HepG2 (cell line): ENCODE results near the gene PRR11. TPM values are rescaled to one million over a fixed set of nuclear protein-coding genes. Genes with fewer than 3 reads are reported as not detected.

Source experiments
- CREM ChIP-seq, 2 experiments: sonication (generic) in 1 of 2; formaldehyde crosslinking in 1 of 2; IDR thresholded peaks; 2 replicates each; pipeline versions ENCODE4 v1.4.0 to v1.6.1; 2016 to 2020; ENCODE audit warnings: antibody characterized with exemption in 1 of 2, mild to moderate bottlenecking in 1 of 2, missing genetic modification reagents in 1 of 2
- EEA1 ChIP-seq: sonication (generic); formaldehyde crosslinking; IDR thresholded peaks from 2 replicates; pipeline ENCODE4 v1.5.1; 2020; ENCODE audit warnings: mild to moderate bottlenecking, missing genetic modification reagents, borderline replicate concordance
- FOXO4 ChIP-seq: sonication (generic); formaldehyde crosslinking; conservative IDR thresholded peaks from 2 replicates; pipeline ENCODE4 v1.8.1; 2023; ENCODE audit warnings: missing genetic modification reagents
- GLI4 ChIP-seq: sonication (generic); formaldehyde crosslinking; IDR thresholded peaks from 2 replicates; pipeline ENCODE4 v1.5.1; 2020; ENCODE audit warnings: missing genetic modification reagents, mild to moderate bottlenecking, moderate library complexity, borderline replicate concordance
- HDAC1 ChIP-seq: sonication (generic); formaldehyde crosslinking; IDR thresholded peaks from 2 replicates; pipeline ENCODE4 v1.5.1; 2020; ENCODE audit warnings: mild to moderate bottlenecking, missing genetic modification reagents
- IKZF4 ChIP-seq: sonication (generic); formaldehyde crosslinking; IDR thresholded peaks from 2 replicates; pipeline ENCODE4 v1.5.1; 2020; ENCODE audit warnings: borderline replicate concordance, mild to moderate bottlenecking, low read depth, missing genetic modification reagents; ENCODE audit errors: not compliant biosample characterization
- IRX3 ChIP-seq: sonication (generic); formaldehyde crosslinking; IDR thresholded peaks from 2 replicates; pipeline ENCODE4 v1.8.1; 2023; ENCODE audit warnings: mild to moderate bottlenecking, low read depth, missing genetic modification reagents, borderline replicate concordance
- NCOA1 ChIP-seq: sonication (generic); formaldehyde crosslinking; IDR thresholded peaks from 2 replicates; pipeline ENCODE4 v1.9.0; 2021; ENCODE audit warnings: missing genetic modification reagents
- NFE2L2 ChIP-seq: fragments of 150-350 bp; IDR thresholded peaks from 2 replicates; pipeline ENCODE4 v1.6.1; 2014; ENCODE audit warnings: low read length
- PAWR ChIP-seq: sonication (generic); formaldehyde crosslinking; IDR thresholded peaks from 2 replicates; pipeline ENCODE4 v1.4.0; 2020; ENCODE audit warnings: missing genetic modification reagents, mild to moderate bottlenecking, borderline replicate concordance
- PHF8 ChIP-seq: sonication (generic); formaldehyde crosslinking; IDR thresholded peaks from 2 replicates; pipeline ENCODE4 v1.5.0; 2020; ENCODE audit warnings: missing genetic modification reagents
- REPIN1 ChIP-seq: sonication (generic); formaldehyde crosslinking; IDR thresholded peaks from 2 replicates; pipeline ENCODE4 v1.8.0; 2022; ENCODE audit warnings: missing genetic modification reagents, low read depth, mild to moderate bottlenecking, borderline replicate concordance
- REXO4 ChIP-seq: sonication (generic); formaldehyde crosslinking; IDR thresholded peaks from 2 replicates; pipeline ENCODE4 v1.8.0; 2022; ENCODE audit warnings: missing genetic modification reagents, mild to moderate bottlenecking, borderline replicate concordance
- THAP8 ChIP-seq: sonication (generic); formaldehyde crosslinking; IDR thresholded peaks from 2 replicates; pipeline ENCODE4 v1.5.1; 2020; ENCODE audit warnings: missing genetic modification reagents, mild to moderate bottlenecking, borderline replicate concordance
- TSC22D2 ChIP-seq: sonication (generic); formaldehyde crosslinking; IDR thresholded peaks from 2 replicates; pipeline ENCODE4 v1.5.1; 2020; ENCODE audit warnings: missing genetic modification reagents, mild to moderate bottlenecking, borderline replicate concordance
- ZFP91 ChIP-seq: sonication (generic); formaldehyde crosslinking; IDR thresholded peaks from 2 replicates; pipeline ENCODE4 v1.9.0; 2022; ENCODE audit warnings: missing genetic modification reagents, mild to moderate bottlenecking, borderline replicate concordance
- ZMAT3 ChIP-seq: sonication (generic); formaldehyde crosslinking; conservative IDR thresholded peaks from 2 replicates; pipeline ENCODE4 v1.7.0; 2021; ENCODE audit warnings: missing genetic modification reagents
- ZNF513 ChIP-seq: sonication (generic); formaldehyde crosslinking; conservative IDR thresholded peaks from 2 replicates; pipeline ENCODE4 v1.5.0; 2020; ENCODE audit warnings: missing genetic modification reagents
- ZNF747 ChIP-seq: sonication (generic); formaldehyde crosslinking; IDR thresholded peaks from 2 replicates; pipeline ENCODE4 v1.8.1; 2023; ENCODE audit warnings: missing genetic modification reagents, mild to moderate bottlenecking, borderline replicate concordance
- ZNF749 ChIP-seq: sonication (generic); formaldehyde crosslinking; IDR thresholded peaks from 2 replicates; pipeline ENCODE4 v1.8.0; 2022; ENCODE audit warnings: mild to moderate bottlenecking, missing genetic modification reagents, moderate library complexity, borderline replicate concordance
- polyA plus RNA-seq, 8 experiments: library from polyadenylated mRNA; depleted of rRNA in 3 of 8; stranded (reverse) in 7 of 8; unstranded in 1 of 8; fragments of >200 nt; fragmentation: Illumina TruSeq in 4 of 8; extraction: Trizol in 4 of 8; gene quantifications; 2 replicates each; pipeline versions ENCODE4 v1.2.1 to v1.2.3, GENCODE V29; 2011 to 2016; ENCODE audit warnings: low read depth in 4 of 8, missing spikeins in 1 of 8, mixed read lengths in 1 of 8; ENCODE audit not compliant: insufficient read depth in 1 of 8
- total RNA-seq, 5 experiments: library from RNA; depleted of rRNA; stranded (reverse); fragments of >200 nt; fragmentation: Illumina TruSeq; extraction: Trizol; gene quantifications; 2 replicates each; pipeline ENCODE4 v1.2.3, GENCODE V29; 2016; ENCODE audit warnings: low read depth in 1 of 5
- TF ChIP-seq, protein P1 (sequence below): sonication (generic); formaldehyde crosslinking; conservative IDR thresholded peaks from 2 replicates; pipeline ENCODE4 v1.4.0; 2020; ENCODE audit warnings: missing genetic modification reagents

Gene PRR11
- total and polyA plus RNA-seq, 2 of the 13 experiments (the other 11 are each of a cell fraction or from before 2014, with no cell fraction given), result 35.7 to 39.2 TPM

DNA sequence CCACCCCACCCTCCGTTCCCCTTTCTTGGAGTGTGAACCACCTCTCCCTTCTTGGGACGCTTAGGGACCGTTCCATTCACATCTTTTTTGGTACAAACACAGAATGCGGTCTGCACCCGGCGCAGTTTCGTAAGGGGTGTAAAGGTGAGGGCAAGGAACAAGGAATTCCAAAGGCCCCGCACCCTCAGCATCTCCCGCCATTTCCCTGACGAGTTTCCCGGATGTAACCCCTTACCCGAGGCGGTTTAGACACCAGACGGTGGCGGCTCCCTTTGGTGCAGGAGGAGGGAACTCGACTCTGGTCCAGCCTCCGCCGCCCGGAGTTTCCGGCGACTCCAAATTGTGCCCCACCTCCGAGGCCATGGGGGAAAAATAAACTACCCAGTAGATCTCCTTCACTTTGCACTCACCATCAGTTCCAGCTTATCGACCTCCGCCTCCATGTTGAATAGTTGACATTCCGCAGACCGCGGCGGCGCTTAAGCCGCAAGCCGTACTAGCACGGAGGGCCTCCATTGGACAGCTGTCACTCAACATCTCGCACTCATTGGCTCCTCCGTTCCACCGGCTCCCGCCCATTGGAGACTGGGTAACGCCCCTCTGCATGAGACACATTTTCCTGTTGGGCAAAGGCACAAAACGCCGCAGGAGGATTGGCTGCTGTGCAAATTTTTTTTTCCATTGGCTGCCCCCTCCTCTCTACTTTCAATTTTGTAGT, 666 bp upstream of the PRR11 start, which contains the start of gene SKA2 (continued):
- TF ChIP-seq ZNF513, result no peak
- peak; percentile 14; the same call in 1 of the 2 replicates for TF ChIP-seq REPIN1 (CRISPR knock-in tag)
- TF ChIP-seq, protein P1, sequence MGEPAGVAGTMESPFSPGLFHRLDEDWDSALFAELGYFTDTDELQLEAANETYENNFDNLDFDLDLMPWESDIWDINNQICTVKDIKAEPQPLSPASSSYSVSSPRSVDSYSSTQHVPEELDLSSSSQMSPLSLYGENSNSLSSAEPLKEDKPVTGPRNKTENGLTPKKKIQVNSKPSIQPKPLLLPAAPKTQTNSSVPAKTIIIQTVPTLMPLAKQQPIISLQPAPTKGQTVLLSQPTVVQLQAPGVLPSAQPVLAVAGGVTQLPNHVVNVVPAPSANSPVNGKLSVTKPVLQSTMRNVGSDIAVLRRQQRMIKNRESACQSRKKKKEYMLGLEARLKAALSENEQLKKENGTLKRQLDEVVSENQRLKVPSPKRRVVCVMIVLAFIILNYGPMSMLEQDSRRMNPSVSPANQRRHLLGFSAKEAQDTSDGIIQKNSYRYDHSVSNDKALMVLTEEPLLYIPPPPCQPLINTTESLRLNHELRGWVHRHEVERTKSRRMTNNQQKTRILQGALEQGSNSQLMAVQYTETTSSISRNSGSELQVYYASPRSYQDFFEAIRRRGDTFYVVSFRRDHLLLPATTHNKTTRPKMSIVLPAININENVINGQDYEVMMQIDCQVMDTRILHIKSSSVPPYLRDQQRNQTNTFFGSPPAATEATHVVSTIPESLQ (CRISPR knock-in tag), result no peak; the same call in 1 of the 2 replicates
- no peak for TF ChIP-seq EEA1
- no peak for TF ChIP-seq IKZF4
- TF ChIP-seq ZMAT3 (CRISPR knock-in tag), result no peak; the same call in 1 of the 2 replicates
- TF ChIP-seq IRX3 (CRISPR knock-in tag), result no peak
- no peak for TF ChIP-seq ZNF749 (CRISPR knock-in tag)
- peak; percentile 28; the same call in 1 of the 2 replicates for TF ChIP-seq TSC22D2
- TF ChIP-seq NCOA1 (CRISPR knock-in tag), result no peak
- no peak for TF ChIP-seq ZNF747
- TF ChIP-seq PHF8 (CRISPR knock-in tag), result peak; percentile 77
- TF ChIP-seq HDAC1 (CRISPR knock-in tag), result peak; percentile 55; the same call in 1 of the 2 replicates
- no peak for TF ChIP-seq FOXO4 (CRISPR knock-in tag)
- no peak for TF ChIP-seq NFE2L2
- TF ChIP-seq PAWR (CRISPR knock-in tag), result no peak
- TF ChIP-seq GLI4, result no peak
- TF ChIP-seq THAP8, result no peak
- peak; percentile 87 for TF ChIP-seq CREM (IDR thresholded peaks at IDR 0.05)
- TF ChIP-seq CREM (CRISPR knock-in tag; IDR thresholded peaks at IDR 0.05), result no peak
- no peak for TF ChIP-seq REXO4 (CRISPR knock-in tag)
- peak; percentile 69; the same call in 1 of the 2 replicates for TF ChIP-seq ZFP91
